Measurements from ENCODE around the gene ADGRF3. TPM values are rescaled to one million over a fixed set of nuclear protein-coding genes. Genes with fewer than 3 reads are reported as not detected.
A peak's percentile ranks its signal among the peaks of the same experiment; 100 is the strongest.

Gene ADGRF3
- 1 to 10 TPM in 1 of 2 experiments, under 1 TPM in 1; 0.96 to 1.3 TPM for total RNA-seq
- polyA plus RNA-seq (2013, experiment 1 of 2): 0.71 TPM
- polyA plus RNA-seq (2013, experiment 2 of 2): 0.68 TPM
- total RNA-seq: 0.79 to 6.4 (median 2.2) reads per million in 172 experiments

- H3K27me3 Mint-ChIP-seq: no peaks in the 10 kb centered on the region
- no peaks in the 10 kb centered on the region for H3K9me3 Mint-ChIP-seq
- H3K36me3 ChIP-seq (ENCODE audit: insufficient read depth, low read length): no peaks in the 10 kb centered on the region
- no peak for TF ChIP-seq CTCF (IDR thresholded peaks at IDR 0.05)
- peak within 1 kb of the TSS; percentile 97 for H3K4me3 Mint-ChIP-seq
- peaks cover 20% of the 10 kb centered on the region for H3K4me1 ChIP-seq (ENCODE audit: insufficient read depth, low read length)
- peak within 1 kb of the TSS; percentile 97 for H3K27ac Mint-ChIP-seq
- DNase-seq (peak; percentile 26 to 86 (median 53)), ATAC-seq (ENCODE audit: poor library complexity) (peak; percentile 29)
- ChIA-PET CTCF (interaction anchor here (1.2 to 1.4 kb wide), 2 partner anchors 71 to 162 kb away, joined by 3 read pairs; no protein-coding TSS in a partner anchor), POLR2A (interaction anchor here (0.6 to 4.7 kb wide), 10 partner anchors 9 to 1986 kb away, joined by 3 to 52 read pairs (median 5); partner anchors contain the start of genes HADHA, HADHB, ITSN2 and RAB10)
- peaks cover 24% of the 10 kb centered on the region for H3K36me3 Mint-ChIP-seq (ENCODE audit: low read depth)
- H3K27ac ChIP-seq (ENCODE audit: low read depth in 1 of 2, low read length in 2 of 2): peak within 1 kb of the TSS; percentile 92 to 96
- H3K4me1 Mint-ChIP-seq (ENCODE audit: low read depth): peaks cover 43% of the 10 kb centered on the region
- H3K9me3 ChIP-seq (ENCODE audit: control insufficient read depth in 1 of 2, insufficient read depth in 1 of 2, low read length in 2 of 2): no peaks in the 10 kb centered on the region
- intact Hi-C loops (cut with DNase I, micrococcal nuclease): loop anchor here (2.0 to 10.0 kb wide), 9 partner anchors 49 to 1184 kb away; partner anchors contain the start of genes ASXL2 (in 2 of the 2), HADHA (in 2 of the 2), HADHB (in 2 of the 2) and CENPA (in 1 of the 2)
- peak within 1 kb of the TSS; percentile 96 for H3K4me3 ChIP-seq (ENCODE audit: low read length)
- H3K27me3 ChIP-seq (ENCODE audit: control insufficient read depth in 1 of 2, insufficient read depth in 2 of 2, low read length in 2 of 2): no peaks in the 10 kb centered on the region
Observed at GRCh38 chr2:26346454-26347053, at the start of gene ADGRF3. Gene ADGRF3, minus strand, starts transcription at chr2:26346789. Its CDS starts 555 bp downstream, at chr2:26346234.

GRCh38 chr2:26395394-26395793 is 48.8 kb upstream of the ADGRF3 start:
- Histone ChIP-seq H3K9me3 (ENCODE audit: control insufficient read depth in 1 of 2, insufficient read depth in 1 of 2, low read length in 2 of 2) (no peaks in the 10 kb centered on the region), H3K36me3 (ENCODE audit: insufficient read depth, low read length) (peaks cover 10% of the 10 kb centered on the region), H3K27ac (ENCODE audit: low read depth in 1 of 2, low read length in 2 of 2) (no peak overlapping the region), H3K27me3 (ENCODE audit: control insufficient read depth in 1 of 2, insufficient read depth in 2 of 2, low read length in 2 of 2) (no peaks in the 10 kb centered on the region), H3K4me3 (ENCODE audit: low read length) (no peak overlapping the region), H3K4me1 (ENCODE audit: insufficient read depth, low read length) (no peaks in the 10 kb centered on the region)
- Mint-ChIP-seq H3K4me3 (no peak overlapping the region), H3K9me3 (no peaks in the 10 kb centered on the region), H3K27ac (no peak overlapping the region), H3K4me1 (ENCODE audit: low read depth) (peaks cover 13% of the 10 kb centered on the region), H3K27me3 (no peaks in the 10 kb centered on the region), H3K36me3 (ENCODE audit: low read depth) (peaks cover 17% of the 10 kb centered on the region)
- intact Hi-C loops (cut with DNase I, micrococcal nuclease): no loop called here
- POLR2A ChIA-PET: no interaction called here
- ATAC-seq (ENCODE audit: poor library complexity): no peak
- TF ChIP-seq CTCF (IDR thresholded peaks at IDR 0.05): no peak
- CTCF ChIA-PET: no interaction called here
- no peak for DNase-seq

GRCh38 chr2:26394694-26395093 is 48.1 kb upstream of the ADGRF3 start:
- no peak for TF ChIP-seq CTCF (IDR thresholded peaks at IDR 0.05)
- H3K9me3 Mint-ChIP-seq: no peaks in the 10 kb centered on the region
- Histone ChIP-seq H3K9me3 (ENCODE audit: control insufficient read depth in 1 of 2, insufficient read depth in 1 of 2, low read length in 2 of 2) (no peaks in the 10 kb centered on the region), H3K36me3 (ENCODE audit: insufficient read depth, low read length) (peaks cover 12% of the 10 kb centered on the region), H3K4me1 (ENCODE audit: insufficient read depth, low read length) (no peaks in the 10 kb centered on the region), H3K27me3 (ENCODE audit: control insufficient read depth in 1 of 2, insufficient read depth in 2 of 2, low read length in 2 of 2) (no peaks in the 10 kb centered on the region), H3K27ac (ENCODE audit: low read depth in 1 of 2, low read length in 2 of 2) (no peak overlapping the region), H3K4me3 (ENCODE audit: low read length) (no peak overlapping the region)
- ChIA-PET POLR2A (no interaction called here), CTCF (no interaction called here)
- no peak overlapping the region for H3K4me3 Mint-ChIP-seq
- H3K27me3 Mint-ChIP-seq: no peaks in the 10 kb centered on the region
- no peak overlapping the region for H3K27ac Mint-ChIP-seq
- H3K36me3 Mint-ChIP-seq (ENCODE audit: low read depth): peaks cover 23% of the 10 kb centered on the region
- intact Hi-C loops (cut with DNase I, micrococcal nuclease): no loop called here
- H3K4me1 Mint-ChIP-seq (ENCODE audit: low read depth): peaks cover 13% of the 10 kb centered on the region
- DNase-seq (no peak), ATAC-seq (ENCODE audit: poor library complexity) (no peak)
